GM12874 (cell line): ENCODE data around the gene SLC6A2.

ENCODE experiments used
- CTCF ChIP-seq: IDR thresholded peaks from 2 replicates; pipeline ENCODE4 v1.5.1; 2011; ENCODE audit warnings: low read depth, mild to moderate bottlenecking, control low read depth, low read length, moderate library complexity; ENCODE audit not compliant: insufficient read depth

Gene SLC6A2

GRCh38 chr16:55666012-55666411 is 10.2 kb downstream of the SLC6A2 start:
- no peak for TF ChIP-seq CTCF

GRCh38 chr16:55667753-55668152 is 12.0 kb downstream of the SLC6A2 start:
- TF ChIP-seq CTCF = no peak

GRCh38 chr16:55668340-55669281 is 12.8 kb downstream of the SLC6A2 start:
- TF ChIP-seq CTCF = no peak

GRCh38 chr16:55671206-55671973 is 15.6 kb downstream of the SLC6A2 start:
- TF ChIP-seq CTCF = no peak

GRCh38 chr16:55671974-55672280 is 16.1 kb downstream of the SLC6A2 start:
- no peak for TF ChIP-seq CTCF

GRCh38 chr16:55672471-55672870 is 16.7 kb downstream of the SLC6A2 start:
- no peak for TF ChIP-seq CTCF

GRCh38 chr16:55678161-55678821 is 22.5 kb downstream of the SLC6A2 start:
- TF ChIP-seq CTCF = no peak
